Measurements from ENCODE around the gene FAM161A.

DNA sequence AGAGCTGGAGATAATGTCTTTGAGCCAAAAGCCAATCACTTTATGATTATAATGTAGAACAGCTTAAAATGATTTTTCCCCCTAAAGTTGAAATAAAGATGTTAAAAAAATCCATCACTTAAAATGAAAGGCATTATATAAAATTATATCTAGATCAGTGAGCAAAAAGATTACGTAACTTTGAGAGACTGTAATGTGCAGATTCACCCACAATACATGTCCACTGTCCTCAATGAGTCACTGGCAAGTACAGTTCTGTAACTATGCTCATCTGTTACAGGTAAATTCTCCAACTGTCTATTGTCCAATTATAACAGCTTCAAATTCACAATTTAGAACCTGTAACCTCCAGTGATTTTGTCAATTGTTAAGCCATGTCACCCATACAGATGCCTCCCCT lies 19.0 kb downstream of the FAM161A start:
- TF ChIP-seq FOXK2 (IDR thresholded peaks at IDR 0.05): no peak
- no peak for TF ChIP-seq NFRKB (IDR thresholded peaks at IDR 0.05)
- TF ChIP-seq ELF4 (IDR thresholded peaks at IDR 0.05): no peak
- TF ChIP-seq SUZ12 (IDR thresholded peaks at IDR 0.05): no peak
- no peak for TF ChIP-seq BHLHE40 (IDR thresholded peaks at IDR 0.05; ENCODE audit: borderline replicate concordance)
- no peak for TF ChIP-seq SP1 (IDR thresholded peaks at IDR 0.05)
- TF ChIP-seq TARDBP (IDR thresholded peaks at IDR 0.05): no peak
- TF ChIP-seq HDGF (IDR thresholded peaks at IDR 0.05; ENCODE audit: borderline replicate concordance): no peak
- TF ChIP-seq CTBP1 (IDR thresholded peaks at IDR 0.05; ENCODE audit: borderline replicate concordance): no peak
